Osteoblast (primary cell): ENCODE measurements around the gene NBL1. TPM values are rescaled to one million over a fixed set of nuclear protein-coding genes. Genes with fewer than 3 reads are reported as not detected.
A peak's percentile ranks its signal among the peaks of the same experiment; 100 is the strongest.

Source experiments
- DNase-seq: peaks from one replicate; pipeline ENCODE4 v3.0.0; 2011; ENCODE audit warnings: low spot score, mixed read lengths; ENCODE audit not compliant: insufficient read length; ENCODE audit errors: missing footprints
- H2AFZ ChIP-seq: 2 replicates; pipeline ENCODE4 v1.6.0; 2011; ENCODE audit warnings: mild to moderate bottlenecking, low read length
- H3K27ac ChIP-seq: 2 replicates; pipeline ENCODE4 v1.5.1; 2011; ENCODE audit warnings: mild to moderate bottlenecking, low read depth, low read length, moderate library complexity
- H3K27me3 ChIP-seq: 2 replicates; pipeline ENCODE4 v1.6.0; 2012; ENCODE audit warnings: mild to moderate bottlenecking, control low read depth, inconsistent platforms, low read length, moderate library complexity; ENCODE audit not compliant: insufficient read depth
- H3K36me3 ChIP-seq: 2 replicates; pipeline ENCODE4 v1.5.1; 2011; ENCODE audit warnings: mild to moderate bottlenecking, low read length, control low read depth, moderate library complexity; ENCODE audit not compliant: insufficient read depth
- H3K4me1 ChIP-seq: 2 replicates; pipeline ENCODE4 v1.5.1; 2011; ENCODE audit warnings: mild to moderate bottlenecking, low read length, control low read depth, moderate library complexity; ENCODE audit not compliant: insufficient read depth
- H3K4me2 ChIP-seq: 2 replicates; pipeline ENCODE4 v1.6.0; 2011; ENCODE audit warnings: mild to moderate bottlenecking, low read length; ENCODE audit not compliant: insufficient read depth
- H3K4me3 ChIP-seq: fragments of 200-600 bp; sonication (generic); 3 replicates; pipeline ENCODE4 v1.5.1; 2012; ENCODE audit warnings: mild to moderate bottlenecking, low read length, inconsistent platforms; ENCODE audit not compliant: insufficient read depth
- H3K79me2 ChIP-seq: 2 replicates; pipeline ENCODE4 v1.6.0; 2012; ENCODE audit warnings: mild to moderate bottlenecking, low read length, control low read depth, inconsistent platforms; ENCODE audit not compliant: insufficient read depth
- H3K9me3 ChIP-seq: 2 replicates; pipeline ENCODE4 v1.5.1; 2011; ENCODE audit warnings: low read depth, low read length, control low read depth
- H4K20me1 ChIP-seq: 2 replicates; pipeline ENCODE4 v1.6.0; 2012; ENCODE audit warnings: mild to moderate bottlenecking, low read length, control low read depth; ENCODE audit not compliant: insufficient read depth
- CTCF ChIP-seq: IDR thresholded peaks from 2 replicates; pipeline ENCODE4 v1.5.1; 2011; ENCODE audit warnings: mild to moderate bottlenecking, low read depth, low read length, moderate library complexity; ENCODE audit errors: extremely low read depth
- total RNA-seq: library from RNA; depleted of rRNA; stranded (reverse); fragments of >200 nt; gene quantifications from 2 replicates; pipeline ENCODE4 v1.2.3, GENCODE V29; 2012

Gene NBL1
- total RNA-seq, 1 donor, result 88.7 TPM

DNA sequence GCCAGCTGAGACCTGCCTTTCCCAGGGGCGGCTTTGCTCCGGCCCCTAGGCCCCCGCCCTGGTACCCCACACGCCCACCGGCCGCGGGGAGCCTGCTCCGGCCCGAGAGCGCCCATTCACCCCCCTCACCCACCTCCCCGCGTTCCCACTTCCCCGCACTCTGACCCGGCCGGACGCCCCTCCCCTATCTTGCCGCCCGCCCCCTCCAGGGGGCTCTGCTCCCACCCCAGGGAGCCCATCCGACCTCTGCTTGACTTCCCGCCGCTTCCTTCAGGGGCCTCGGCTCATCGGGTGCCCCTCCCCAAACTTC is 21.0 kb downstream of the NBL1 start:
- peaks cover 69% of the 10 kb centered on the region for H3K27me3 ChIP-seq
- no peak for TF ChIP-seq CTCF
- no peaks in the 10 kb centered on the region for H3K36me3 ChIP-seq
- H3K4me1 ChIP-seq, result peaks cover 2% of the 10 kb centered on the region
- no peak overlapping the region for H2AFZ ChIP-seq
- H3K9me3 ChIP-seq, result no peaks in the 10 kb centered on the region
- H3K4me3 ChIP-seq, result no peak overlapping the region
- no peak for DNase-seq
- H4K20me1 ChIP-seq, result peaks cover 3% of the 10 kb centered on the region
- H3K27ac ChIP-seq, result no peak overlapping the region
- H3K4me2 ChIP-seq, result no peak overlapping the region
- H3K79me2 ChIP-seq, result no peaks in the 10 kb centered on the region

DNA sequence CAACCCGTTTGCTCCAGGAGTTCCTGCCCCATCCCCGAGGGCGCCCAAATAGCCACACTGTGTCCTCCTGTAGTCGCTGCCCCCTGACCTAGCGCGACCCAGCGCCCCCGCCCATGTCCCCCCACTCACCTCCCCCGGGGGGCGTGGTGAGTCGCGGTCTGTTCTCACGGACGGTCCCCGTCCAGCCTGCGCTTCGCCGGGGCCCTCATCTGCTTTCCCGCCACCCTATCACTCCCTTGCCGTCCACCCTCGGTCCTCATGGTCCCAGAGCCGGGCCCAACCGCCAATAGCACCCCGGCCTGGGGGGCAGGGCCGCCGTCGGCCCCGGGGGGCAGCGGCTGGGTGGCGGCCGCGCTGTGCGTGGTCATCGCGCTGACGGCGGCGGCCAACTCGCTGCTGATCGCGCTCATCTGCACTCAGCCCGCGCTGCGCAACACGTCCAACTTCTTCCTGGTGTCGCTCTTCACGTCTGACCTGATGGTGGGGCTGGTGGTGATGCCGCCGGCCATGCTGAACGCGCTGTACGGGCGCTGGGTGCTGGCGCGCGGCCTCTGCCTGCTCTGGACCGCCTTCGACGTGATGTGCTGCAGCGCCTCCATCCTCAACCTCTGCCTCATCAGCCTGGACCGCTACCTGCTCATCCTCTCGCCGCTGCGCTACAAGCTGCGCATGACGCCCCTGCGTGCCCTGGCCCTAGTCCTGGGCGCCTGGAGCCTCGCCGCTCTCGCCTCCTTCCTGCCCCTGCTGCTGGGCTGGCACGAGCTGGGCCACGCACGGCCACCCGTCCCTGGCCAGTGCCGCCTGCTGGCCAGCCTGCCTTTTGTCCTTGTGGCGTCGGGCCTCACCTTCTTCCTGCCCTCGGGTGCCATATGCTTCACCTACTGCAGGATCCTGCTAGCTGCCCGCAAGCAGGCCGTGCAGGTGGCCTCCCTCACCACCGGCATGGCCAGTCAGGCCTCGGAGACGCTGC is 21.7 kb downstream of the NBL1 start:
- no peak for TF ChIP-seq CTCF
- Histone ChIP-seq H3K9me3 (no peaks in the 10 kb centered on the region), H3K4me2 (no peak overlapping the region), H3K4me3 (no peak overlapping the region), H3K27ac (no peak overlapping the region), H3K27me3 (peaks cover 67% of the 10 kb centered on the region), H3K36me3 (no peaks in the 10 kb centered on the region), H3K79me2 (no peaks in the 10 kb centered on the region), H3K4me1 (no peaks in the 10 kb centered on the region), H4K20me1 (peaks cover 3% of the 10 kb centered on the region), H2AFZ (no peak overlapping the region)
- peak; percentile 84 for DNase-seq

GRCh38 chr1:19668888-19669287 is 24.8 kb downstream of the NBL1 start:
- H3K4me2 ChIP-seq, result no peak overlapping the region
- TF ChIP-seq CTCF, result no peak
- peaks cover 54% of the 10 kb centered on the region for H3K27me3 ChIP-seq
- no peaks in the 10 kb centered on the region for H4K20me1 ChIP-seq
- H2AFZ ChIP-seq, result no peak overlapping the region
- DNase-seq, result peak; percentile 42
- no peaks in the 10 kb centered on the region for H3K4me1 ChIP-seq
- no peaks in the 10 kb centered on the region for H3K9me3 ChIP-seq
- no peak overlapping the region for H3K4me3 ChIP-seq
- no peak overlapping the region for H3K27ac ChIP-seq
- no peaks in the 10 kb centered on the region for H3K79me2 ChIP-seq
- no peaks in the 10 kb centered on the region for H3K36me3 ChIP-seq

GRCh38 chr1:19670787-19671186 is 26.7 kb downstream of the NBL1 start:
- peak; percentile 26 for DNase-seq
- H3K4me1 ChIP-seq, result no peaks in the 10 kb centered on the region
- no peak overlapping the region for H3K27ac ChIP-seq
- H3K4me3 ChIP-seq, result no peak overlapping the region
- H4K20me1 ChIP-seq, result no peaks in the 10 kb centered on the region
- no peak overlapping the region for H2AFZ ChIP-seq
- no peaks in the 10 kb centered on the region for H3K79me2 ChIP-seq
- H3K4me2 ChIP-seq, result no peak overlapping the region
- H3K27me3 ChIP-seq, result peaks cover 35% of the 10 kb centered on the region
- H3K36me3 ChIP-seq, result no peaks in the 10 kb centered on the region
- TF ChIP-seq CTCF, result no peak
- no peaks in the 10 kb centered on the region for H3K9me3 ChIP-seq
